ENCODE data around the gene SLC2A1.

DNA sequence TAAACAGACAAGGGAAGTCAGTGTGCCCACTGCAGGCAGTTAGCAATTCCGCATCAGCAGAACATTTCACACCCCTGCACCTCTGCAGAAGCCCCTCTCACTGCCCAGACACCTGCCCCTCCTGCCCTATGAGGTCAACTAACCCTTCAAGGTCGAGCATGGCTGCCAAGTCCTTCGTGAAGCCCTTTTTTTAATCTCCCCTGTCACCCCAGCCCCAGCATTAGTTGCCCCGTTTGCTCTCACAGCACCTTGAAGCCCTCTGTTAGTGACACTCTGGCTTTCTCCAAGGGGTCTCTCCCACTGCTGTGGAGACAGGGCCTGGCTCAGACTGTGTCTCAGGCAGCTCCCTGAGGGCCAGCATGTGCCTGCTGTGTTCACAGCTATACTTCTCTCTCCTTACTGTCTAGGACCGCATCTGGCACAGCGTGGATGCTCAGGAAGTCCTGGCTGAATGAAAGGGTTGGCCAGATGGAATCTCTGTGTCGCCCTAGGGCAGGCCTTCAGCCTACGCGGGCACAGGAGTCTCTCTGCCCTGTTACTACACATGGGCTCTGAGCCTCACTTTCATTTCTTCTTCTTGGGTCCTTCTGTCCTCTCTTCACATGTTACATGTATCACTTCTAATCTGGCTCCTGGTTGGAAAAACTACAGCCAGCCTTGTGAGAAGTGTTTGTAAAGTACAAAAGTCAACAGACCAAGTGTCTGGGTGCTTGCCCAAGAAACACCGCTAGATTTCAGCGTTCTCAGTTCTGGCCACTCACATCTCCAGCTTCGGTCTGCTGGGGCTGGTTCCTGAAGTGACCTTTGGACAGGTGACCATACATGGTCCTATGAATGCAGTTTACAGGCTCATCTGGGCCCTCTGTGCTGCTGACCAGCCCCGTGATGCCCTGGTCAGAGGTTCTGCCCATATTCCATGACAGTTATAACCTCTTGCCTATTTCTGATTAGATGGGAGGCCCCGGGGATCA, 19.7 kb downstream of the SLC2A1 start:
- TF ChIP-seq POLR2A (IDR thresholded peaks at IDR 0.05) = no peak
- TF ChIP-seq, protein P1, sequence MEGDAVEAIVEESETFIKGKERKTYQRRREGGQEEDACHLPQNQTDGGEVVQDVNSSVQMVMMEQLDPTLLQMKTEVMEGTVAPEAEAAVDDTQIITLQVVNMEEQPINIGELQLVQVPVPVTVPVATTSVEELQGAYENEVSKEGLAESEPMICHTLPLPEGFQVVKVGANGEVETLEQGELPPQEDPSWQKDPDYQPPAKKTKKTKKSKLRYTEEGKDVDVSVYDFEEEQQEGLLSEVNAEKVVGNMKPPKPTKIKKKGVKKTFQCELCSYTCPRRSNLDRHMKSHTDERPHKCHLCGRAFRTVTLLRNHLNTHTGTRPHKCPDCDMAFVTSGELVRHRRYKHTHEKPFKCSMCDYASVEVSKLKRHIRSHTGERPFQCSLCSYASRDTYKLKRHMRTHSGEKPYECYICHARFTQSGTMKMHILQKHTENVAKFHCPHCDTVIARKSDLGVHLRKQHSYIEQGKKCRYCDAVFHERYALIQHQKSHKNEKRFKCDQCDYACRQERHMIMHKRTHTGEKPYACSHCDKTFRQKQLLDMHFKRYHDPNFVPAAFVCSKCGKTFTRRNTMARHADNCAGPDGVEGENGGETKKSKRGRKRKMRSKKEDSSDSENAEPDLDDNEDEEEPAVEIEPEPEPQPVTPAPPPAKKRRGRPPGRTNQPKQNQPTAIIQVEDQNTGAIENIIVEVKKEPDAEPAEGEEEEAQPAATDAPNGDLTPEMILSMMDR (IDR thresholded peaks at IDR 0.05) = no peak
